GM21786 (cell line): ENCODE data around the gene LSM12.
"Not testable (repeated sequence)": the region's sequence is repeated elsewhere in the genome, so short reads cannot be mapped to it uniquely, and the experiment has no call there.

Experiments used
- ATAC-seq: cut with Tn5 transposase; IDR thresholded peaks from one replicate; pipeline ENCODE4 v1.9.1; 2021; ENCODE audit not compliant: unreplicated experiment

The LSM12 gene

GRCh38 chr17:44044071-44044470 is 22.4 kb downstream of the LSM12 start:
- ATAC-seq, result no peak

GRCh38 chr17:44043272-44043696 is 23.2 kb downstream of the LSM12 start:
- ATAC-seq, result no peak

DNA sequence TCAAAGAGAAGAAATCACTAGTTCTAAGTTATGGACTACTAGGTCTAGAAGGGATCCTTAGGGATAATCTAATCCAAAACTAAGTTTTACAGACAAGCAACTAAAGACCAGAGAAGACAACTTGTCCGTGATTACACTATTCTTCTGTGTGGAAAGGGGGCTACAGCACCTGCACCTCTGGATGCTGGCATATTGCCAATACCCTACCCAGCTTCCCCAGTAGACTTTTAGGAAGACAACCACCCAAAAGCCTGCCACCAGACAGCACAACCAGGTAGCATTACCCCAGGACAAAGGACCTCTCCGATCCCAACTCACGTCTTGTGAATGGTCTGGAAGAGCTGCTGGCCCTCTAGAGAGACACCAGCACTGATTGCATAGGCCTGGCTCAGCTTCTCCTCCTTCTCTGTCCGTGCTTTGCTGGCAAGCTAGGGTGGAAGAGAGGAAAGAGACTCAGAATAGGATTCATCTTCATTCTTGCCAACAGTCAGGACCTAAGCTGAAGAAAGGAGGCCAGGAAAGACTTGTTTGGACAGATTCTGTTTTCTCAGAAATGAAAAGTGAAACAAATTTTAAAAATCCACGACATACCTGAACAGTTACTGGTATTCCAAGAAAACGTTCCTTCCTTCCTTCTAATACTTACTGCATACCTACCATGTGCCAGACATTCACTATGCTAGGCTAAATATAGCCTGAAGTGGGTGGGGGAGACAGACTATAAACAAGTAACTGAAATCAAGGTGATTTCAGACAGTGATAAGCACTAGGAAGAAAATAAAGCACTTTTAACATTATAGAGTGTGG is 26.4 kb downstream of the LSM12 start:
- no peak for ATAC-seq

DNA sequence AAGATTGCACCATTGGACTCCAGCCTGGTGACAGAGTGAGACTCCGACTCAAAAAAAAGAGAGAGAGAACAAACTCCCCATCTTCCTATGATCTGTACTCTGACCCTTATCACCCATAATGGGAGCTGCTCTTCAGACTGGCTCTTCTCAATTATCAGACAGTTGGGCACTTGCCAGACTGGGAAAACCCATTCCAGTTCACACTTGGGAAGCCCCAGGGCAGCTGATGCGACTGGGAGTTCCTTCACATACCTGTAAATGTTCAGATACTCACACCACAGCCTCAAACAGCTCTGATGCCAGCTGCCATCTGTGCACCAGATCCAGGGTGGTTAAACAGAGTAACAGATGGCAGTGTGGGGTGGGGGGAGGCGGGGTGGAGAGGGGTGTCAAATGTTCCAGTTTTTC is 27.9 kb downstream of the LSM12 start:
- ATAC-seq, result no peak

GRCh38 chr17:44037471-44037870 is 29.0 kb downstream of the LSM12 start:
- ATAC-seq, result no peak

GRCh38 chr17:44034688-44035087 is 31.8 kb downstream of the LSM12 start:
- not testable (repeated sequence) for ATAC-seq

- no peak for ATAC-seq
Observed at GRCh38 chr17:44033861-44034408, 32.5 kb downstream of the LSM12 start.

DNA sequence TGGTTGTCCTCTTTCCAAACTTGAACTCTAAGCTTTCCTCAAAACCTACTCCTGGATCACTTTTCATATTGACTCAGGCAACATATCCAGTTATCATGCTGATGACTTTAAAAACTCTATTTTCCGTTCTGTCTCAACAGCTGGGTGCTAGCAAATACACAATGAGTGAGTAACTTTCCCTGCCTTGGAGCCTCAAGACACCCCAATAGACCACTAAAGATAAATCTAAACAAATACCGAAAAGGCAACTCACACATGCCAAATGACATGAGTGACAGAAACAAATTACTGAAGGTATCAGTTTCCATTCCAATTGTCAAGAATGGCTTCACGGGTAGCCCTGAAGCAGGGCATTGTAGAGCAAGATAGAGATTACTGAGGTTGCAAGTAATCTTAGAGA is 36.0 kb downstream of the LSM12 start:
- ATAC-seq, result no peak

GRCh38 chr17:44029736-44030135 is 36.7 kb downstream of the LSM12 start:
- no peak for ATAC-seq

GRCh38 chr17:44024853-44025252 is 41.6 kb downstream of the LSM12 start:
- ATAC-seq, result no peak

GRCh38 chr17:44024271-44024663 is 42.2 kb downstream of the LSM12 start:
- no peak for ATAC-seq

DNA sequence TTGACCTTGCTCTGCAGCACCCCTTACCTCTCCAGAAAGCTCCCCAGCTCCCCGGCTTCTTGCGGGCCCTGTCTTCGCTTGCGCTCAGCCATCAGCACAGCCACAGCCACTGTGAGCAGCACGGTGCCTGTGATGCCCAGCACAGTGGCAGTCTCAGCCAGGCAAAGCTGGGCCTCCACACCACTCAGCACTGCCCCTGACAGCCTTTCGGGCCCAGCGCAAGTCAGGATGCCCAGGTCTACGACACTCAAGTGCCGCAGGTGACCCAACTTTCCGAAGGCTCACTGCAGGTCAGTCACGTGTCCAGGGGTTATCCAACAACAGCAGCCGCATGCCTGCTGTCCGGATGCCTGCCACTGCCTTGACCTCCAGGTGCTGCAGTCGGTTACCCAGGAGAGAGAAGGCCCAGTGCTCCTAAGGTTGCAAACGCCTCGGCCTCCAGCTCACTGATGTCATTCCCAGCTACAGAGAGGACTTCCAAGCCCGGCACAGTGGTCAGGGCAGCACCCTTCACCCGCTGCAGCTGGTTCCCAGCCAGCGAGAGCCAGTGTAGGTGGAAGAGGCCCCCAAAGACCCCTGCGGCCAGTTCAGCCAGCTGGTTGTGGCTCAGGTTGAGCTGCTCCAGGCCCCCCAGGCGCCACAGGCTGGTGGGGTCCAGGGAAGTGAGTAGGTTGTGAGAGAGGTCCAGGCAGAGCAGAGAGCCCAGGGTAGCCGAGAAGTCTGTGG is 42.8 kb downstream of the LSM12 start:
- ATAC-seq, result no peak

- no peak for ATAC-seq
Observed at GRCh38 chr17:44022246-44022645, 44.2 kb downstream of the LSM12 start.

- not testable (repeated sequence) for ATAC-seq
Observed at GRCh38 chr17:44021227-44021626, 45.2 kb downstream of the LSM12 start.

DNA sequence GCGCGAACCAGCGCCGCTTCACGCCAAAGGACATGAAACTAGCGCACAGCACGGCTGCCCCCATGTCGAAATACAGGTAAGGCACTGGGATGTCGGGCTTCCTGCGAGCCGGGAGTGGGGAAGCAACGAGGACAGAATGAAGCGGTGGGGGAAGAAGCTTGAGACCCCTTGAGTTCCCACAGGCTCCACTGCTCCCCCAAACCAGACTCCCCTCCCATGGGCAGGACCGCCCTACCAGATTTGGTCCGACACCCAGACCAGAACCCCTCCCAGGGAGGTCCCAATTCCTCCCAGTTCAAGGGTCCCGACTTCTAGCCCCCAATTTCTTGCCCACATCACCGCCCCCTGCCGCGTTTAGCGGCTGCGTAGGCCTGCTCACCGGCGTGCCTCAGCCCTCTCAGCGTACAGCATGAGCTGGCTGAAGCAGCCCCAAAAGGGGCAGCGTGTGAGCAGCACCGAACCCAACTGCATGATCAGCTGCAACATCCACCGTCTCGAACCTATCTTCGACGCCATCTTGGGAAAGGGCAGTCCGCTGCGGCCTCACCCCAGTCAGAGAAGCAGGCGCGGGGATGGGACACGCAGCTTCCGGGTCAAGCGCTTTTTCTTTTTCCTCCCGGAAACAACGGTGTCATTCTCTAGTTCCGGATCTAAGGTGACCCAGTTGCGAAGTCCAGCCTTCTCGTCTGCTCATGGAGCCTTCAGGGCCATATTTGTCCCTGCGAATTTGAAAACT is 51.9 kb downstream of the LSM12 start, which contains the start of gene TMEM101:
Gene TMEM101 (minus strand): TSS at position 527 of the 736 bp plus-strand sequence. CDS start 11 bp downstream, at position 516.
- ATAC-seq, result peak; percentile 80

- no peak for ATAC-seq
Observed at GRCh38 chr17:44014133-44014436, 52.4 kb downstream of the LSM12 start.

DNA sequence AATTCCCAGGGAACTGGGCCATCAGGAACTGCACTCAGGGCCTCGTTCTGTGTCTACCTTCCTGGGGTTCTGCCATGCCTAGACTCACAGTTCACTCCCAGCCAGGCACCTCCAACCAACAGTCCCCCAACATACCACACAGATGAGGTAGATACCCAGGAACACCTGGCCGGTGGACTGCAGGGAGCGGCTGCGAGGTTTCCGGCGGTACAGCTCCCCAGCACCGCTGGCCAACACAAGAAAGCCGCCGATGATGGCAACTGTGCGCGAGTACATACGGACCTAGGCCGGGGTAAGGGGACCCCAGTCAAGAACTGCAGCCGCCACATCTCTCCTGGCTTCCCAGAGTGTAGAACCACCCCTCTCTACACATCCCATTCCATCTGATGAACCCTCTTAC is 53.6 kb downstream of the LSM12 start:
- no peak for ATAC-seq

GRCh38 chr17:44012391-44012790 is 54.1 kb downstream of the LSM12 start:
- ATAC-seq, result no peak

DNA sequence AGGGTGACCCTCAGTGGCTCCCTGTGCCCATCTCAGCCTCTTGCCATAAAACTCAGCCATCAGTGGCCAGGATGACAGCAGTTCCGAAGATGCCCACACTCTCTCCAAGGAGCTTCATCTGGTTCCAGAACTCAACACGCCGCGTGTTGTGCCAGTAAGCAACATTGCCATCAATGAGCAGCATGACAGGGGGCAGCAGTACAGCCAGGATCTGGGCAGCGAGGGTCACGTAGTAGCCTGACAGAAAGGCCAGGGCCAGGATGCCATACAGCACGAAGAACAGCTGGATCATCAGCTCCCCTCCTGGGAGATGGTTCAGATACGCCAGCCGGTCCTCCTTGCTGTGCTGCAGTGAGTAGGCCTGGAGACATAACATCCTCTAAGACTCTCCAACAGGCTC is 54.6 kb downstream of the LSM12 start:
- no peak for ATAC-seq

- ATAC-seq, result no peak
Observed at GRCh38 chr17:44010966-44011647, 55.4 kb downstream of the LSM12 start.
